HepG2 (cell line): ENCODE measurements around the gene DOCK1. TPM values are rescaled to one million over a fixed set of nuclear protein-coding genes. Genes with fewer than 3 reads are reported as not detected.

Experiments used
- ATAC-seq: fragments of 200-7000 bp; cut with Tn5 transposase; 3 replicates; pipeline ENCODE4 v1.9.1; 2020; ENCODE audit warnings: mild to moderate bottlenecking, moderate library complexity
- BruUV-seq: library from RNA; stranded (reverse); fragments of 400-500 nt; replicated peaks from 2 replicates; lab custom pipeline; 2021; lab: Mats Ljungman, UMichigan
- CTCF ChIA-PET: fragments of 300-600 bp; formaldehyde crosslinking; extraction: SDS; loops from one replicate; lab custom pipeline; 2021; ENCODE audit warnings: low total read pairs, inconsistent platforms, low intra/inter-chr PET ratio; lab: Yijun Ruan, JAX
- POLR2A ChIA-PET: fragments of 350-600 bp; sonication (Branson Sonifier 250); formaldehyde crosslinking; loops from one replicate; lab custom pipeline; 2020; ENCODE audit warnings: antibody characterized with exemption, inconsistent platforms; lab: Yijun Ruan, JAX
- DNase-seq: peaks from one replicate; pipeline ENCODE4 v3.0.0-alpha.2; 2015; ENCODE audit warnings: low spot score
- FAIRE-seq: peaks from 3 replicates; lab custom pipeline; 2011; peaks lifted over from hg19 to GRCh38; lab: Jason Lieb, UNC
- H2AFZ ChIP-seq: one replicate; pipeline ENCODE4 v1.6.1; 2011; ENCODE audit warnings: low read length, inconsistent platforms
- H3K27ac ChIP-seq: fragments of 300-600 bp; 3 replicates; pipeline ENCODE4 v1.8.0; 2011; ENCODE audit warnings: mixed run types, mild to moderate bottlenecking, mixed read lengths, low read length, inconsistent platforms; ENCODE audit not compliant: insufficient read depth; ENCODE audit errors: extremely low read length
- H3K27me3 ChIP-seq, 2 experiments: fragments of 200-600 bp in 1 of 2; 2 replicates in 1 of 2; 3 replicates in 1 of 2; pipeline versions ENCODE4 v1.6.0 to v1.8.0; 2011; ENCODE audit warnings: low read length in 2 of 2, mild to moderate bottlenecking in 2 of 2, moderate library complexity in 2 of 2, inconsistent platforms in 1 of 2; ENCODE audit not compliant: insufficient read depth in 2 of 2, control insufficient read depth in 1 of 2
- H3K36me3 ChIP-seq, 2 experiments: fragments of 200-600 bp in 1 of 2; replicated peaks in 1 of 2; 2 replicates in 1 of 2; 3 replicates in 1 of 2; pipeline versions ENCODE4 v1.5.1 to v1.8.0; 2011; ENCODE audit warnings: low read length in 2 of 2, inconsistent platforms in 1 of 2; ENCODE audit not compliant: insufficient read depth in 2 of 2, control insufficient read depth in 1 of 2
- H3K4me1 ChIP-seq: 2 replicates; pipeline ENCODE4 v1.5.1; 2012; ENCODE audit warnings: low read length, inconsistent platforms; ENCODE audit not compliant: insufficient read depth
- H3K4me2 ChIP-seq: 2 replicates; pipeline ENCODE4 v1.6.0; 2011; ENCODE audit warnings: low read depth, low read length, inconsistent platforms
- H3K4me3 ChIP-seq, 3 experiments: fragments of 200-600 bp in 1 of 3; sonication (generic), shearing (Covaris generic) in 1 of 3; replicated peaks in 1 of 3; 2 replicates each; pipeline ENCODE4 v1.5.1; 2011 to 2016; ENCODE audit warnings: low read length in 3 of 3, inconsistent platforms in 2 of 3, low read depth in 2 of 3, mild to moderate bottlenecking in 2 of 3, control low read depth in 1 of 3, mixed read lengths in 1 of 3; ENCODE audit not compliant: insufficient read depth in 1 of 3
- H3K79me2 ChIP-seq: one replicate; pipeline ENCODE4 v1.6.1; 2011; ENCODE audit warnings: low read length, inconsistent platforms; ENCODE audit not compliant: insufficient read depth
- H3K9ac ChIP-seq: 2 replicates; pipeline ENCODE4 v1.6.0; 2011; ENCODE audit warnings: mild to moderate bottlenecking, low read depth, low read length, inconsistent platforms; ENCODE audit not compliant: insufficient read depth
- H3K9me3 ChIP-seq: 2 replicates; pipeline ENCODE4 v1.5.1; 2012; ENCODE audit warnings: mild to moderate bottlenecking, low read length
- H4K20me1 ChIP-seq: 2 replicates; pipeline ENCODE4 v1.6.0; 2011; ENCODE audit warnings: inconsistent platforms, mild to moderate bottlenecking, low read length, moderate library complexity; ENCODE audit not compliant: insufficient read depth
- ARID5B ChIP-seq: IDR thresholded peaks from 2 replicates; pipeline ENCODE4 v1.4.0; 2020; ENCODE audit warnings: mild to moderate bottlenecking, missing genetic modification reagents
- GFI1 ChIP-seq: sonication (generic); formaldehyde crosslinking; IDR thresholded peaks from 2 replicates; pipeline ENCODE4 v1.5.0; 2020; ENCODE audit warnings: missing genetic modification reagents, mild to moderate bottlenecking, borderline replicate concordance
- HMG20A ChIP-seq: IDR thresholded peaks from 2 replicates; pipeline ENCODE4 v1.6.1; 2016; ENCODE audit warnings: borderline replicate concordance
- HNF4A ChIP-seq: sonication (generic); formaldehyde crosslinking; IDR thresholded peaks from 2 replicates; pipeline ENCODE4 v1.4.0; 2020; ENCODE audit warnings: missing genetic modification reagents
- HNF4G ChIP-seq, 2 experiments: sonication (generic) in 1 of 2; formaldehyde crosslinking in 1 of 2; IDR thresholded peaks; 2 replicates each; pipeline versions ENCODE4 v1.4.0 to v1.6.1; 2011 to 2020; ENCODE audit warnings: borderline replicate concordance in 2 of 2, low read depth in 2 of 2, mild to moderate bottlenecking in 2 of 2, low read length in 1 of 2, missing genetic modification reagents in 1 of 2, moderate library complexity in 1 of 2
- PAXIP1 ChIP-seq: sonication (generic); formaldehyde crosslinking; conservative IDR thresholded peaks from 2 replicates; pipeline ENCODE4 v1.4.0; 2020; ENCODE audit warnings: mild to moderate bottlenecking, missing genetic modification reagents, moderate library complexity
- PHF20 ChIP-seq: sonication (generic); formaldehyde crosslinking; IDR thresholded peaks from 2 replicates; pipeline ENCODE4 v1.5.0; 2020; ENCODE audit warnings: mild to moderate bottlenecking, missing genetic modification reagents
- SAP130 ChIP-seq: IDR thresholded peaks from 2 replicates; pipeline ENCODE4 v1.6.1; 2016; ENCODE audit warnings: low read depth
- TBL1XR1 ChIP-seq: fragments of 150-350 bp; IDR thresholded peaks from 2 replicates; pipeline ENCODE4 v1.6.1; 2014; ENCODE audit warnings: borderline replicate concordance, low read length; ENCODE audit not compliant: partially characterized antibody
- ZBTB26 ChIP-seq: IDR thresholded peaks from 2 replicates; pipeline ENCODE4 v1.6.1; 2016; ENCODE audit warnings: missing compliant biosample characterization, missing genetic modification reagents, borderline replicate concordance
- ZMYM4 ChIP-seq: sonication (generic); formaldehyde crosslinking; IDR thresholded peaks from 2 replicates; pipeline ENCODE4 v1.8.1; 2023; ENCODE audit warnings: mild to moderate bottlenecking, missing genetic modification reagents
- ZNF691 ChIP-seq: sonication (generic); formaldehyde crosslinking; IDR thresholded peaks from 2 replicates; pipeline ENCODE4 v1.4.0; 2020; ENCODE audit warnings: missing genetic modification reagents, low read depth, mild to moderate bottlenecking, borderline replicate concordance
- ZSCAN20 ChIP-seq: sonication (generic); formaldehyde crosslinking; IDR thresholded peaks from 2 replicates; pipeline ENCODE4 v1.4.0; 2020; ENCODE audit warnings: missing genetic modification reagents, mild to moderate bottlenecking, borderline replicate concordance
- WGBS: methylation state at CpG from one replicate; pipeline ENCODE4 v1.1.6; 2017; ENCODE audit warnings: low lambda C conversion rate; 5-methylcytosine and 5-hydroxymethylcytosine counted together
- in situ Hi-C: cut with HindIII; loops from 2 replicates; pipeline ENCODE4 v1.10.0; 2017; ENCODE audit warnings: low pct_unique_long_range_greater_than_20kb; ENCODE audit not compliant: extremely low pct_ligation_motif_present
- intact Hi-C: fragments of 100-400 bp; cut with micrococcal nuclease; formaldehyde crosslinking; loops from one replicate; pipeline ENCODE4 v1.10.0; 2022; ENCODE audit not compliant: unreplicated experiment
- polyA plus RNA-seq, 8 experiments: library from polyadenylated mRNA; depleted of rRNA in 3 of 8; stranded (reverse) in 7 of 8; unstranded in 1 of 8; fragments of >200 nt; fragmentation: Illumina TruSeq in 4 of 8; extraction: Trizol in 4 of 8; gene quantifications; 2 replicates each; pipeline versions ENCODE4 v1.2.1 to v1.2.3, GENCODE V29; 2011 to 2016; ENCODE audit warnings: low read depth in 4 of 8, missing spikeins in 1 of 8, mixed read lengths in 1 of 8; ENCODE audit not compliant: insufficient read depth in 1 of 8
- total RNA-seq, 5 experiments: library from RNA; depleted of rRNA; stranded (reverse); fragments of >200 nt; fragmentation: Illumina TruSeq; extraction: Trizol; gene quantifications; 2 replicates each; pipeline ENCODE4 v1.2.3, GENCODE V29; 2016; ENCODE audit warnings: low read depth in 1 of 5

DOCK1 gene
- total and polyA plus RNA-seq, 2 of the 13 experiments (the other 11 are each of a cell fraction or from before 2014, with no cell fraction given), result 8.3 to 25.5 TPM

GRCh38 chr10:127091354-127091753 is 186.1 kb downstream of the DOCK1 start:
- H3K4me2 ChIP-seq, result 0 out of 2 replicates have a peak overlapping the region, but pooled peaks have one; percentile 14
- no peaks in the 10 kb centered on the region for H3K9me3 ChIP-seq
- no peak overlapping the region for H2AFZ ChIP-seq
- POLR2A ChIA-PET, result no interaction called here
- H3K36me3 ChIP-seq, result peaks cover 0 to 2% of the 10 kb centered on the region in 2 experiments; a peak in 2 of 5 replicates
- H3K4me1 ChIP-seq, result peaks cover 23% of the 10 kb centered on the region
- peak; percentile 68 for ATAC-seq
- CTCF ChIA-PET, result no interaction called here
- no peak overlapping the region for H3K4me3 ChIP-seq
- DNase-seq, result peak; percentile 35
- in situ Hi-C loops (no loop called here), intact Hi-C loops (no loop called here)
- BruUV-seq, result no TSS peak
- H3K79me2 ChIP-seq, result no peaks in the 10 kb centered on the region
- peak; percentile 58 for FAIRE-seq
- WGBS, result 55% methylated on average over 7 of the region's 7 CpGs
- no peaks in the 10 kb centered on the region for H3K27me3 ChIP-seq
- no peak overlapping the region for H3K9ac ChIP-seq
- peak overlapping the region; percentile 15 for H3K27ac ChIP-seq
- H4K20me1 ChIP-seq, result no peaks in the 10 kb centered on the region
- TF ChIP-seq HNF4A (CRISPR knock-in tag) (peak; percentile 85), ZSCAN20 (CRISPR knock-in tag) (no peak), GFI1 (CRISPR knock-in tag) (peak; percentile 80), ZNF691 (CRISPR knock-in tag) (no peak), TBL1XR1 (no peak), PAXIP1 (CRISPR knock-in tag) (peak; percentile 66), ZBTB26 (no peak), HMG20A (0 out of 2 replicates have a peak, but pooled peaks have one; percentile 18), HNF4G (IDR thresholded peaks at IDR 0.05; ENCODE audit: borderline replicate concordance, low read depth, low read length) (no peak; the same call in 1 of the 2 replicates), HNF4G (CRISPR knock-in tag; IDR thresholded peaks at IDR 0.05; ENCODE audit: borderline replicate concordance, low read depth) (peak; percentile 39; the same call in 1 of the 2 replicates), ARID5B (CRISPR knock-in tag) (peak; percentile 65), ZMYM4 (CRISPR knock-in tag) (0 out of 2 replicates have a peak, but pooled peaks have one; percentile 26), PHF20 (CRISPR knock-in tag) (0 out of 2 replicates have a peak, but pooled peaks have one; percentile 18), SAP130 (peak; percentile 20; the same call in 1 of the 2 replicates)
